HEK293 (cell line): Measurements from ENCODE around the gene ARHGAP4.

Experiments
- GLIS1 ChIP-seq: fragments of 450-650 bp; formaldehyde crosslinking; IDR thresholded peaks from 2 replicates; pipeline ENCODE4 v1.5.1; 2016; ENCODE audit warnings: missing biosample characterization, missing genetic modification characterization
- GLIS2 ChIP-seq: fragments of 450-650 bp; formaldehyde crosslinking; IDR thresholded peaks from 2 replicates; pipeline ENCODE4 v1.5.1; 2016; ENCODE audit warnings: missing biosample characterization, missing genetic modification characterization
- INSM2 ChIP-seq: fragments of 450-650 bp; formaldehyde crosslinking; IDR thresholded peaks from 2 replicates; pipeline ENCODE4 v1.5.1; 2016; ENCODE audit warnings: missing biosample characterization, missing genetic modification characterization
- KLF1 ChIP-seq: fragments of 450-650 bp; formaldehyde crosslinking; IDR thresholded peaks from 2 replicates; pipeline ENCODE4 v1.5.1; 2016; ENCODE audit warnings: missing biosample characterization, missing genetic modification characterization
- RBAK ChIP-seq: fragments of 450-650 bp; formaldehyde crosslinking; IDR thresholded peaks from 2 replicates; pipeline ENCODE4 v1.5.1; 2016; ENCODE audit warnings: missing biosample characterization, missing genetic modification characterization
- REPIN1 ChIP-seq: fragments of 450-650 bp; formaldehyde crosslinking; IDR thresholded peaks from 2 replicates; pipeline ENCODE4 v1.5.1; 2017; ENCODE audit warnings: missing biosample characterization, missing genetic modification characterization, low read depth
- ZBTB26 ChIP-seq: fragments of 450-650 bp; formaldehyde crosslinking; optimal IDR thresholded peaks from 2 replicates; pipeline ENCODE3; 2016; ENCODE audit warnings: missing biosample characterization, mild to moderate bottlenecking, missing genetic modification characterization
- ZNF10 ChIP-seq: fragments of 450-650 bp; formaldehyde crosslinking; IDR thresholded peaks from 2 replicates; pipeline ENCODE4 v1.5.1; 2017; ENCODE audit warnings: missing biosample characterization, missing genetic modification characterization
- ZNF121 ChIP-seq: fragments of 450-650 bp; formaldehyde crosslinking; IDR thresholded peaks from 2 replicates; pipeline ENCODE4 v1.5.1; 2016; ENCODE audit warnings: missing biosample characterization, missing genetic modification characterization
- ZNF155 ChIP-seq: fragments of 450-650 bp; formaldehyde crosslinking; IDR thresholded peaks from 2 replicates; pipeline ENCODE4 v1.5.1; 2016; ENCODE audit warnings: missing biosample characterization, missing genetic modification characterization
- ZNF18 ChIP-seq: fragments of 450-650 bp; formaldehyde crosslinking; IDR thresholded peaks from 2 replicates; pipeline ENCODE4 v1.5.1; 2016; ENCODE audit warnings: missing biosample characterization, missing genetic modification characterization
- ZNF202 ChIP-seq: fragments of 450-650 bp; formaldehyde crosslinking; IDR thresholded peaks from 2 replicates; pipeline ENCODE4 v1.5.1; 2016; ENCODE audit warnings: missing biosample characterization, missing genetic modification characterization, borderline replicate concordance
- ZNF211 ChIP-seq: fragments of 450-650 bp; formaldehyde crosslinking; IDR thresholded peaks from 2 replicates; pipeline ENCODE4 v1.5.1; 2016; ENCODE audit warnings: low read depth, missing biosample characterization, missing genetic modification characterization
- ZNF214 ChIP-seq: fragments of 450-650 bp; formaldehyde crosslinking; IDR thresholded peaks from 2 replicates; pipeline ENCODE4 v1.5.1; 2017; ENCODE audit warnings: missing biosample characterization, mild to moderate bottlenecking, missing genetic modification characterization, borderline replicate concordance
- ZNF335 ChIP-seq: fragments of 450-650 bp; formaldehyde crosslinking; conservative IDR thresholded peaks from 2 replicates; pipeline ENCODE4 v1.5.1; 2016; ENCODE audit warnings: missing biosample characterization, missing genetic modification characterization
- ZNF366 ChIP-seq: fragments of 450-650 bp; formaldehyde crosslinking; conservative IDR thresholded peaks from 2 replicates; pipeline ENCODE4 v1.5.1; 2016; ENCODE audit warnings: missing biosample characterization, missing genetic modification characterization
- ZNF398 ChIP-seq: fragments of 450-650 bp; formaldehyde crosslinking; IDR thresholded peaks from 2 replicates; pipeline ENCODE4 v1.5.1; 2017; ENCODE audit warnings: missing biosample characterization, missing genetic modification characterization
- ZNF473 ChIP-seq: fragments of 450-650 bp; formaldehyde crosslinking; IDR thresholded peaks from 2 replicates; pipeline ENCODE4 v1.5.1; 2017; ENCODE audit warnings: missing biosample characterization, missing genetic modification characterization
- ZNF48 ChIP-seq: fragments of 450-650 bp; formaldehyde crosslinking; IDR thresholded peaks from 2 replicates; pipeline ENCODE4 v1.5.1; 2016; ENCODE audit warnings: missing biosample characterization, missing genetic modification characterization
- ZNF514 ChIP-seq: fragments of 450-650 bp; formaldehyde crosslinking; IDR thresholded peaks from 2 replicates; pipeline ENCODE4 v1.5.1; 2016; ENCODE audit warnings: missing biosample characterization, missing genetic modification characterization
- ZNF518A ChIP-seq: fragments of 450-650 bp; formaldehyde crosslinking; conservative IDR thresholded peaks from 2 replicates; pipeline ENCODE4 v1.5.1; 2016; ENCODE audit warnings: low read depth, missing biosample characterization, missing genetic modification characterization
- ZNF549 ChIP-seq: fragments of 450-650 bp; IDR thresholded peaks from 2 replicates; pipeline ENCODE4 v1.5.1; 2018; ENCODE audit warnings: missing biosample characterization, missing genetic modification characterization, mild to moderate bottlenecking, inconsistent platforms, moderate library complexity
- ZNF600 ChIP-seq: fragments of 450-650 bp; formaldehyde crosslinking; IDR thresholded peaks from 2 replicates; pipeline ENCODE4 v1.5.1; 2016; ENCODE audit warnings: missing biosample characterization, missing genetic modification characterization
- ZNF610 ChIP-seq: fragments of 450-650 bp; formaldehyde crosslinking; IDR thresholded peaks from 2 replicates; pipeline ENCODE4 v1.5.1; 2016; ENCODE audit warnings: missing biosample characterization, missing genetic modification characterization, borderline replicate concordance
- ZNF623 ChIP-seq: fragments of 450-650 bp; formaldehyde crosslinking; IDR thresholded peaks from 2 replicates; pipeline ENCODE4 v1.5.1; 2016; ENCODE audit warnings: missing biosample characterization, missing genetic modification characterization
- ZNF654 ChIP-seq: fragments of 450-650 bp; formaldehyde crosslinking; IDR thresholded peaks from 2 replicates; pipeline ENCODE4 v1.5.1; 2016; ENCODE audit warnings: low read depth, missing biosample characterization, missing genetic modification characterization
- ZNF658 ChIP-seq: fragments of 450-650 bp; formaldehyde crosslinking; IDR thresholded peaks from 2 replicates; pipeline ENCODE4; 2016; ENCODE audit warnings: missing biosample characterization, missing genetic modification characterization
- ZNF792 ChIP-seq: fragments of 450-650 bp; formaldehyde crosslinking; IDR thresholded peaks from 2 replicates; pipeline ENCODE4 v1.5.1; 2016; ENCODE audit warnings: missing biosample characterization, missing genetic modification characterization
- ZNF843 ChIP-seq: fragments of 450-650 bp; formaldehyde crosslinking; IDR thresholded peaks from 2 replicates; pipeline ENCODE4 v1.5.1; 2016; ENCODE audit warnings: missing biosample characterization, missing genetic modification characterization

ARHGAP4 gene

GRCh38 chrX:153927922-153928760, 2.1 kb upstream of the ARHGAP4 start (continued):
- TF ChIP-seq ZNF623 (tag by site-specific recombination) = no peak
- peak; percentile 95 for TF ChIP-seq KLF1 (tag by site-specific recombination)
- peak; percentile 10; the same call in 1 of the 2 replicates for TF ChIP-seq ZNF518A (tag by site-specific recombination)
- TF ChIP-seq ZNF335 (tag by site-specific recombination) = peak; percentile 79
- peak; percentile 71 for TF ChIP-seq ZNF121 (tag by site-specific recombination)
- no peak for TF ChIP-seq ZNF155 (tag by site-specific recombination)
- TF ChIP-seq INSM2 (tag by site-specific recombination) = no peak
- TF ChIP-seq GLIS1 (tag by site-specific recombination) = peak; percentile 51
- TF ChIP-seq ZNF398 = no peak
- no peak for TF ChIP-seq ZNF214 (tag by site-specific recombination)
- no peak for TF ChIP-seq ZNF514 (tag by site-specific recombination)
- no peak for TF ChIP-seq RBAK
- TF ChIP-seq ZNF48 (tag by site-specific recombination) = no peak
- TF ChIP-seq ZNF792 (tag by site-specific recombination) = no peak
- no peak for TF ChIP-seq ZNF211
- no peak for TF ChIP-seq ZNF610 (tag by site-specific recombination)
- TF ChIP-seq ZNF366 (tag by site-specific recombination) = no peak
- no peak for TF ChIP-seq ZNF473 (tag by site-specific recombination)
- no peak for TF ChIP-seq ZNF549 (tag by site-specific recombination)
- TF ChIP-seq ZNF202 (tag by site-specific recombination) = no peak
- TF ChIP-seq ZBTB26 (tag by site-specific recombination) = peak; percentile 98
- TF ChIP-seq ZNF18 (tag by site-specific recombination) = no peak
- peak; percentile 72; the same call in 1 of the 2 replicates for TF ChIP-seq GLIS2
- no peak for TF ChIP-seq ZNF658 (tag by site-specific recombination)
- TF ChIP-seq ZNF600 (tag by site-specific recombination) = peak; percentile 98
- TF ChIP-seq ZNF843 (tag by site-specific recombination) = peak; percentile 31; the same call in 1 of the 2 replicates
- TF ChIP-seq ZNF10 (tag by site-specific recombination) = 0 out of 2 replicates have a peak, but pooled peaks have one; percentile 45
- no peak for TF ChIP-seq REPIN1 (tag by site-specific recombination)
- no peak for TF ChIP-seq ZNF654 (tag by site-specific recombination)
